ENCODE results near the gene COL1A2. TPM values are rescaled to one million over a fixed set of nuclear protein-coding genes. Genes with fewer than 3 reads are reported as not detected.
A peak's percentile ranks its signal among the peaks of the same experiment; 100 is the strongest.

COL1A2 gene
- total and polyA plus RNA-seq, 2 donors (not counting 1 experiment from before 2014, with no cell fraction given), result 2,400 to 3,638 TPM

DNA sequence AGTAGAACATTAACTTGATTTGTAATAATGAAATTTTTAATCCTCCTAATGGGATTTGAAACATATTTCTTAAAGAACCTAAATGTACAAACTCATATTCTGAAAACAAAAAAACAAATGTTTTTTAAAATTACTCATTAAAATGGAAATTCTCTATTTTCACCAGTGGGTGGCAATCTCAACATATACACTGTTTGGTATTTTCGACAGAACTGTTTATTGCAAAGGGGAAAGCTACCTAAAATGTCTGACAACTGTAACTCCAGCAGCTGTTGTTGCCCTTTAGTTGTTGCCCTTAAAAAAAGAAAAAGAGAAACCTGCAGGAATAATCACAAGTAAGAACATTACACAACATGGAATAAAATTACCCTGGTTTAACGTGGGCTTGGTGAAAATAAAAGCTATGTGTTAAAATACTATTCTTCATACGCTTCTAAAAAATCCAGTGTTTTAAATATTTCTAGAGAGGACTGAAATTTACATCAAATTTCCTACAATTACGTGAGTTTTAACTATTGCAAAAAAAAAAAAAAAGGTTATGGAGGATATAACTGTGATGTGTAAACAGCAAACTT, 54.5 kb downstream of the COL1A2 start:
- no peak overlapping the region for H3K9ac ChIP-seq (ENCODE audit: insufficient read depth, low read length)
- peak; percentile 33 to 71 for DNase-seq (ENCODE audit: low read depth in 2 of 2)
- no peak for TF ChIP-seq EZH2 (IDR thresholded peaks at IDR 0.05; ENCODE audit: low read length, missing control alignments)
- TF ChIP-seq, protein P1, sequence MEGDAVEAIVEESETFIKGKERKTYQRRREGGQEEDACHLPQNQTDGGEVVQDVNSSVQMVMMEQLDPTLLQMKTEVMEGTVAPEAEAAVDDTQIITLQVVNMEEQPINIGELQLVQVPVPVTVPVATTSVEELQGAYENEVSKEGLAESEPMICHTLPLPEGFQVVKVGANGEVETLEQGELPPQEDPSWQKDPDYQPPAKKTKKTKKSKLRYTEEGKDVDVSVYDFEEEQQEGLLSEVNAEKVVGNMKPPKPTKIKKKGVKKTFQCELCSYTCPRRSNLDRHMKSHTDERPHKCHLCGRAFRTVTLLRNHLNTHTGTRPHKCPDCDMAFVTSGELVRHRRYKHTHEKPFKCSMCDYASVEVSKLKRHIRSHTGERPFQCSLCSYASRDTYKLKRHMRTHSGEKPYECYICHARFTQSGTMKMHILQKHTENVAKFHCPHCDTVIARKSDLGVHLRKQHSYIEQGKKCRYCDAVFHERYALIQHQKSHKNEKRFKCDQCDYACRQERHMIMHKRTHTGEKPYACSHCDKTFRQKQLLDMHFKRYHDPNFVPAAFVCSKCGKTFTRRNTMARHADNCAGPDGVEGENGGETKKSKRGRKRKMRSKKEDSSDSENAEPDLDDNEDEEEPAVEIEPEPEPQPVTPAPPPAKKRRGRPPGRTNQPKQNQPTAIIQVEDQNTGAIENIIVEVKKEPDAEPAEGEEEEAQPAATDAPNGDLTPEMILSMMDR (conservative IDR thresholded peaks at IDR 0.05 in 1 of 2, IDR thresholded peaks at IDR 0.05 in 1 of 2; ENCODE audit: low read depth in 1 of 2, low read length in 2 of 2), result peak; percentile 43 to 51

DNA sequence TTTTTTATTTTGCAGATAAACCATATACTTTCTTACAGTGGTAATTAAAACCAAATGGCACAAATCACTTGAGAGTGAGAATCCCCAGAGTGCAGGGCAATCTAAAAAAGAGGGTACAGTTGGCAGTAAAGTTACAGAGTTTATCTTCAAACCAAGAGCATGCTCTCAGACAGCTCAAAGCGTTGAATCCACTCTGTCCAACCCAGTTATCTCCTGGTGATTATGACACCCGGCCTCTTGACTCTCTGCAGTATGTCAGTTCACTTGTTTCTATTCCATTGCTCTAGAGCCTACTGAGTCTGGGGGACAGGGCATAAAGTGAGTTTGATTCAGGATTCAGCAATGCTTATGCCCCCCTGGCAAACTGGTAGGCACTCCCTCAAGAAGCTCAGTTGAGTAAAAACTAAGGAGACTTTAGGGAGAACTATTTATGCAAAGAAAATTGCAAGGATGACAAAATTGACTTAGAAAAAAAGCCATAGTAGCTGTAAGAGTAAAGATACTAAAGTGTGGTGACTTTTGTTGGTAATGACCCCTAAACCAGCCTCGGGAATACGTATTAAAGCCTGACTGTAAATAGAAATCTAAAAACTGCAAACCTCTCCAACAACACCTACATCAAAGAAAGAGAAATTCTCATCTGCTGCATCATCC, 55.5 kb downstream of the COL1A2 start:
- no peak overlapping the region for H2AFZ ChIP-seq (ENCODE audit: low read length)
- H3K9me3 ChIP-seq (ENCODE audit: control insufficient read depth, insufficient read depth, low read depth, low read length), result no peaks in the 10 kb centered on the region
- no peaks in the 10 kb centered on the region for H4K20me1 ChIP-seq (ENCODE audit: control insufficient read depth, extremely low read depth, insufficient read depth, low read length)
- no peak overlapping the region for H3K4me3 ChIP-seq (replicated peaks in 1 of 4; ENCODE audit: control extremely low read depth in 1 of 4, insufficient read depth in 1 of 4, low read depth in 3 of 4, low read length in 4 of 4)
- no peak for TF ChIP-seq EZH2 (IDR thresholded peaks at IDR 0.05; ENCODE audit: low read length, missing control alignments)
- TF ChIP-seq, protein P1 (conservative IDR thresholded peaks at IDR 0.05 in 1 of 2, IDR thresholded peaks at IDR 0.05 in 1 of 2; ENCODE audit: low read depth in 1 of 2, low read length in 2 of 2), result no peak
- H3K4me1 ChIP-seq (ENCODE audit: control insufficient read depth, extremely low read depth, insufficient read depth, low read length), result no peaks in the 10 kb centered on the region
- H3K27me3 ChIP-seq (ENCODE audit: control insufficient read depth, insufficient read depth, low read length), result no peaks in the 10 kb centered on the region
- H3K9ac ChIP-seq (ENCODE audit: insufficient read depth, low read length), result no peak overlapping the region
- DNase-seq (ENCODE audit: low read depth in 2 of 2), result no peak
- no peak overlapping the region for H3K27ac ChIP-seq (ENCODE audit: insufficient read depth, low read length)
- H3K79me2 ChIP-seq (ENCODE audit: control insufficient read depth, insufficient read depth, low read length), result no peaks in the 10 kb centered on the region
- no peak overlapping the region for H3K4me2 ChIP-seq (ENCODE audit: extremely low read depth, insufficient read depth, low read length)
- H3K36me3 ChIP-seq (ENCODE audit: control insufficient read depth, insufficient read depth, low read length), result no peaks in the 10 kb centered on the region

More for the DNA sequence above, 54.5 kb downstream of the COL1A2 start:
- Histone ChIP-seq H3K27ac (ENCODE audit: insufficient read depth, low read length) (no peak overlapping the region), H3K27me3 (ENCODE audit: control insufficient read depth, insufficient read depth, low read length) (no peaks in the 10 kb centered on the region), H3K79me2 (ENCODE audit: control insufficient read depth, insufficient read depth, low read length) (no peaks in the 10 kb centered on the region), H3K4me3 (replicated peaks in 1 of 4; ENCODE audit: control extremely low read depth in 1 of 4, insufficient read depth in 1 of 4, low read depth in 3 of 4, low read length in 4 of 4) (no peak overlapping the region), H3K4me1 (ENCODE audit: control insufficient read depth, extremely low read depth, insufficient read depth, low read length) (no peaks in the 10 kb centered on the region), H2AFZ (ENCODE audit: low read length) (peak overlapping the region; percentile 50), H3K36me3 (ENCODE audit: control insufficient read depth, insufficient read depth, low read length) (no peaks in the 10 kb centered on the region), H3K4me2 (ENCODE audit: extremely low read depth, insufficient read depth, low read length) (no peak overlapping the region), H4K20me1 (ENCODE audit: control insufficient read depth, extremely low read depth, insufficient read depth, low read length) (no peaks in the 10 kb centered on the region), H3K9me3 (ENCODE audit: control insufficient read depth, insufficient read depth, low read depth, low read length) (no peaks in the 10 kb centered on the region)

DNA sequence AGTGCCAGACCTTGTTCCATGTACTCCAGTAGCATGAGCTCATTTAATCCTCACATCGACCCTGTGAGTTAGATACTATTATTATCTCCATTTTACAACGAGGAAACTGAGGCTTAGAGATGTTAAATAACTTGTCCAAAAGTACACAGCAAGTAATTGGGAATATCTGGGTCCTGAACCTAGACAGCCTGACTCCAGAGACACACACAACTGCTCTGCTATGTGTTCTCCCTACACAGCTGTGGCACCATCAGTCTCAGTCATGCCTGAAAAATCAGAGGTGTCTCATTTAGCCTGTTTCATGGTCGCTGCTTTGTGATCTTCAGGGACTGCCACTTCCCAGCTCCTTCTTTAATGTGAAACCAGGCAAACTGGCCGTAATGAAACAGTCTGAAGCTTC, 56.5 kb downstream of the COL1A2 start:
- H2AFZ ChIP-seq (ENCODE audit: low read length), result peak overlapping the region; percentile 19
- H3K4me1 ChIP-seq (ENCODE audit: control insufficient read depth, extremely low read depth, insufficient read depth, low read length), result no peaks in the 10 kb centered on the region
- no peaks in the 10 kb centered on the region for H3K27me3 ChIP-seq (ENCODE audit: control insufficient read depth, insufficient read depth, low read length)
- H4K20me1 ChIP-seq (ENCODE audit: control insufficient read depth, extremely low read depth, insufficient read depth, low read length), result no peaks in the 10 kb centered on the region
- no peaks in the 10 kb centered on the region for H3K79me2 ChIP-seq (ENCODE audit: control insufficient read depth, insufficient read depth, low read length)
- no peak overlapping the region for H3K27ac ChIP-seq (ENCODE audit: insufficient read depth, low read length)
- no peak overlapping the region for H3K4me3 ChIP-seq (replicated peaks in 1 of 4; ENCODE audit: control extremely low read depth in 1 of 4, insufficient read depth in 1 of 4, low read depth in 3 of 4, low read length in 4 of 4)
- TF ChIP-seq EZH2 (IDR thresholded peaks at IDR 0.05; ENCODE audit: low read length, missing control alignments), result no peak
- TF ChIP-seq, protein P1 (conservative IDR thresholded peaks at IDR 0.05 in 1 of 2, IDR thresholded peaks at IDR 0.05 in 1 of 2; ENCODE audit: low read depth in 1 of 2, low read length in 2 of 2), result no peak
- H3K36me3 ChIP-seq (ENCODE audit: control insufficient read depth, insufficient read depth, low read length), result no peaks in the 10 kb centered on the region
- no peak overlapping the region for H3K9ac ChIP-seq (ENCODE audit: insufficient read depth, low read length)
- H3K9me3 ChIP-seq (ENCODE audit: control insufficient read depth, insufficient read depth, low read depth, low read length), result no peaks in the 10 kb centered on the region
- DNase-seq (ENCODE audit: low read depth in 2 of 2), result no peak
- no peak overlapping the region for H3K4me2 ChIP-seq (ENCODE audit: extremely low read depth, insufficient read depth, low read length)

All from fibroblast of lung (primary cell).